H1 (cell line): ENCODE results near the gene ACOX1. TPM values are rescaled to one million over a fixed set of nuclear protein-coding genes. Genes with fewer than 3 reads are reported as not detected.

ENCODE experiments used
- CTCF ChIA-PET: fragments of 300-600 bp; sonication (Branson Sonifier 250); formaldehyde crosslinking; loops from one replicate; lab custom pipeline; 2021; ENCODE audit not compliant: partially characterized antibody; lab: Charles Lee
- POLR2A ChIA-PET: fragments of 300-600 bp; sonication (Branson Sonifier 250); formaldehyde crosslinking; loops from one replicate; lab custom pipeline; 2021; ENCODE audit warnings: inconsistent platforms; ENCODE audit not compliant: partially characterized antibody; lab: Charles Lee
- DNase-seq, 2 experiments: peaks; one replicate each; pipeline versions ENCODE4 v3.0.0 to v3.0.0-alpha.2; 2010 to 2022; ENCODE audit warnings: low spot score in 2 of 2, low read depth in 1 of 2, mixed read lengths in 1 of 2
- FAIRE-seq: peaks from 2 replicates; lab custom pipeline; 2011; peaks lifted over from hg19 to GRCh38; lab: Jason Lieb, UNC
- H2AFZ ChIP-seq: 2 replicates; pipeline ENCODE4 v1.8.1; 2012; ENCODE audit warnings: low read length, inconsistent platforms
- H2AK5ac ChIP-seq: 2 replicates; pipeline ENCODE4 v1.6.1; 2013; ENCODE audit warnings: low read depth, low read length
- H2BK120ac ChIP-seq: replicated peaks from 2 replicates; pipeline ENCODE3; 2013; ENCODE audit warnings: low read depth, low read length, inconsistent platforms
- H2BK12ac ChIP-seq: 2 replicates; pipeline ENCODE4 v1.6.1; 2013; ENCODE audit warnings: low read depth, low read length
- H2BK15ac ChIP-seq: 2 replicates; pipeline ENCODE4 v1.6.1; 2013; ENCODE audit warnings: low read length
- H2BK20ac ChIP-seq: 2 replicates; pipeline ENCODE4 v1.6.1; 2013; ENCODE audit warnings: low read length
- H2BK5ac ChIP-seq: 2 replicates; pipeline ENCODE4 v1.6.1; 2013; ENCODE audit warnings: low read depth, low read length
- H3K14ac ChIP-seq: 2 replicates; pipeline ENCODE4 v1.6.1; 2013; ENCODE audit warnings: inconsistent platforms; ENCODE audit not compliant: insufficient read length
- H3K18ac ChIP-seq: 2 replicates; pipeline ENCODE4 v1.6.1; 2013; ENCODE audit warnings: low read length; ENCODE audit errors: extremely low read depth
- H3K23ac ChIP-seq: 2 replicates; pipeline ENCODE4 v1.6.1; 2013; ENCODE audit warnings: inconsistent platforms; ENCODE audit not compliant: insufficient read length
- H3K23me2 ChIP-seq: 2 replicates; pipeline ENCODE4 v1.6.1; 2013; ENCODE audit warnings: low read depth, low read length
- H3K27ac ChIP-seq: 2 replicates; pipeline ENCODE4 v1.6.1; 2011; ENCODE audit warnings: low read depth, low read length, inconsistent platforms
- H3K27me3 ChIP-seq, 4 experiments: replicated peaks in 1 of 4; 1 replicate in 1 of 4; 2 replicates in 3 of 4; pipeline versions ENCODE4 v1.6.1 to v1.8.1; 2011 to 2013; ENCODE audit warnings: low read length in 3 of 4, mild to moderate bottlenecking in 3 of 4, inconsistent platforms in 2 of 4, mixed read lengths in 2 of 4, moderate library complexity in 1 of 4; ENCODE audit not compliant: control insufficient read depth in 3 of 4, insufficient read depth in 3 of 4; ENCODE audit errors: extremely low read depth in 1 of 4
- H3K36me3 ChIP-seq, 4 experiments: 2 replicates each; pipeline versions ENCODE4 v1.6.1 to v1.8.1; 2011 to 2013; ENCODE audit warnings: mild to moderate bottlenecking in 4 of 4, low read length in 3 of 4, moderate library complexity in 2 of 4, control low read depth in 1 of 4, inconsistent platforms in 1 of 4; ENCODE audit not compliant: insufficient read depth in 4 of 4, control insufficient read depth in 2 of 4
- H3K4ac ChIP-seq: replicated peaks from 2 replicates; pipeline ENCODE3; 2013; ENCODE audit warnings: low read length, low read depth, mixed read lengths, inconsistent platforms; ENCODE audit not compliant: insufficient read length
- H3K4me1 ChIP-seq, 4 experiments: replicated peaks in 1 of 4; 1 replicate in 1 of 4; 2 replicates in 3 of 4; pipeline versions ENCODE4 v1.6.1 to v1.8.1; 2011 to 2013; ENCODE audit warnings: low read length in 3 of 4, inconsistent platforms in 2 of 4, mixed read lengths in 1 of 4; ENCODE audit not compliant: insufficient read depth in 4 of 4, control insufficient read depth in 3 of 4
- H3K4me2 ChIP-seq, 2 experiments: 2 replicates each; pipeline versions ENCODE4 v1.6.1 to v1.8.1; 2011 to 2013; ENCODE audit warnings: low read depth in 2 of 2, low read length in 2 of 2, control low read depth in 1 of 2, inconsistent platforms in 1 of 2, mild to moderate bottlenecking in 1 of 2; ENCODE audit not compliant: insufficient read depth in 1 of 2
- H3K4me3 ChIP-seq, 4 experiments: fragments of 200-600, 300-600 bp in 1 of 4; sonication (generic), shearing (Covaris generic), sonication (Bioruptor Twin) in 1 of 4; 2 replicates each; pipeline versions ENCODE4 v1.5.1 to v1.8.1; 2011 to 2016; ENCODE audit warnings: low read length in 4 of 4, low read depth in 3 of 4, control low read depth in 2 of 4, inconsistent platforms in 2 of 4, mild to moderate bottlenecking in 2 of 4, mixed read lengths in 1 of 4, moderate library complexity in 1 of 4; ENCODE audit not compliant: insufficient read depth in 2 of 4; ENCODE audit errors: extremely low read depth in 1 of 4
- H3K56ac ChIP-seq: replicated peaks from 2 replicates; pipeline ENCODE3; 2013; ENCODE audit warnings: low read depth, mild to moderate bottlenecking, mixed read lengths, low read length, inconsistent platforms; ENCODE audit not compliant: insufficient read length
- H3K79me1 ChIP-seq: 2 replicates; pipeline ENCODE4 v1.6.1; 2013; ENCODE audit warnings: low read depth, low read length, control low read depth
- H3K79me2 ChIP-seq, 2 experiments: 2 replicates each; pipeline versions ENCODE4 v1.6.1 to v1.8.1; 2012 to 2013; ENCODE audit warnings: low read length in 2 of 2, mild to moderate bottlenecking in 2 of 2, inconsistent platforms in 1 of 2; ENCODE audit not compliant: insufficient read depth in 2 of 2, control insufficient read depth in 1 of 2
- H3K9ac ChIP-seq, 4 experiments: replicated peaks in 1 of 4; 1 replicate in 1 of 4; 2 replicates in 3 of 4; pipeline versions ENCODE4 v1.6.1 to v1.8.1; 2011 to 2013; ENCODE audit warnings: low read depth in 3 of 4, low read length in 3 of 4, control low read depth in 2 of 4, mild to moderate bottlenecking in 2 of 4, moderate library complexity in 2 of 4, inconsistent platforms in 1 of 4; ENCODE audit errors: extremely low read depth in 1 of 4
- H3K9me3 ChIP-seq, 2 experiments: 2 replicates each; pipeline versions ENCODE4 v1.6.1 to v1.8.1; 2012 to 2013; ENCODE audit warnings: mild to moderate bottlenecking in 2 of 2, moderate library complexity in 2 of 2, control low read depth in 1 of 2, inconsistent platforms in 1 of 2, low read depth in 1 of 2, low read length in 1 of 2, mixed read lengths in 1 of 2; ENCODE audit not compliant: insufficient read depth in 2 of 2
- H4K20me1 ChIP-seq, 2 experiments: replicated peaks in 1 of 2; 2 replicates each; pipeline versions ENCODE3 to v1.8.1; 2011 to 2013; ENCODE audit warnings: inconsistent platforms in 2 of 2, low read length in 2 of 2, mild to moderate bottlenecking in 1 of 2; ENCODE audit not compliant: insufficient read depth in 2 of 2, control insufficient read depth in 1 of 2
- H4K5ac ChIP-seq: 2 replicates; pipeline ENCODE4 v1.6.1; 2013; ENCODE audit warnings: low read length, low read depth, mixed read lengths, inconsistent platforms; ENCODE audit not compliant: insufficient read length
- H4K8ac ChIP-seq: 2 replicates; pipeline ENCODE4 v1.8.0; 2013; ENCODE audit warnings: mild to moderate bottlenecking, moderate library complexity, low read length, inconsistent platforms; ENCODE audit not compliant: insufficient read depth; ENCODE audit errors: extremely low read depth
- H4K91ac ChIP-seq: replicated peaks from 2 replicates; pipeline ENCODE3; 2013; ENCODE audit warnings: low read length, mixed read lengths, inconsistent platforms; ENCODE audit not compliant: insufficient read length
- BRCA1 ChIP-seq: IDR thresholded peaks from 2 replicates; pipeline ENCODE4 v1.6.1; 2012; ENCODE audit warnings: low read depth, low read length, improper control_type of control experiment
- FOSL1 ChIP-seq: IDR thresholded peaks from 2 replicates; pipeline ENCODE4 v1.6.1; 2011; ENCODE audit warnings: mild to moderate bottlenecking, low read depth, low read length, moderate library complexity; ENCODE audit not compliant: insufficient read depth
- WGBS, 2 experiments: shearing (Covaris generic) in 1 of 2; methylation state at CpG; one replicate each; pipeline versions ENCODE4 v1.1.6 to v1.1.7; 2013 to 2015; ENCODE audit warnings: low lambda C conversion rate in 2 of 2, mixed read lengths in 2 of 2, inconsistent platforms in 1 of 2, low coverage in 1 of 2, missing lambda C conversion rate in 1 of 2; ENCODE audit not compliant: insufficient replicate concordance in 2 of 2, insufficient coverage in 1 of 2, insufficient read length in 1 of 2; ENCODE audit errors: extremely low coverage in 1 of 2, missing lambda C conversion rate in 1 of 2; 5-methylcytosine and 5-hydroxymethylcytosine counted together
- polyA plus RNA-seq, 7 experiments: library from polyadenylated mRNA; depleted of rRNA in 3 of 7; stranded (reverse) in 5 of 7; unstranded in 2 of 7; fragments of >200 nt in 5 of 7; fragments of 200-250 nt in 2 of 7; gene quantifications; 1 replicate in 5 of 7; 2 replicates in 1 of 7; 4 replicates in 1 of 7; pipeline versions ENCODE4 v1.2.1 to v1.2.3, GENCODE V29; 2011 to 2013; ENCODE audit warnings: missing spikeins in 2 of 7, mixed read lengths in 2 of 7
- total RNA-seq: library from RNA; stranded (reverse); fragmentation: NEBNext Ultra II Directional; extraction: Animal tissue kit (Norgen Biotek cat#: 25700); gene quantifications from 2 replicates; pipeline ENCODE4 v1.2.1, GENCODE V29; 2021

ACOX1 gene
- total and polyA plus RNA-seq, 2 of the 8 experiments (the other 6 are each of a cell fraction or from before 2014, with no cell fraction given) = 10.5 to 30.4 TPM

DNA sequence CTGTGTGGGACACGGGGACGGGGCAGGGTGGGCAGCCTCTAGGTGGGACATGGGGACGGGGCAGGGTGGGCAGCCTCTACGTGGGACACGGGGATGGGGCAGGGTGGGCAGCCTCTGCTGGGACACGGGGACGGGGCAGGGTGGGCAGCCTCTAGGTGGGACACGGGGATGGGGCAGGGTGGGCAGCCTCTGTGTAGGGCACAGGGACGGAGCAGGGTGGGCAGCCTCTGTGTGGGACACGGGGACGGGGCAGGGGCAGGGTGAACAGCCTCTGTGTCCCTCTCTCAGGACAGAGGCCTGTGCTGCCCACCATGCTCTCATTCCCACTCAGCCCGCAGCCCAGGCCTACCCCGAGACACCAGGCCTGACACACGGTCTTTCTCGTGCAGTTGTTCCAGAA lies 57.4 kb downstream of the ACOX1 start:
- Histone ChIP-seq H2AFZ (no peak overlapping the region), H2AK5ac (no peak overlapping the region), H2BK15ac (no peak overlapping the region), H4K91ac (no peak overlapping the region), H3K27ac (no peak overlapping the region), H3K14ac (no peak overlapping the region), H3K23me2 (no peaks in the 10 kb centered on the region), H2BK120ac (no peak overlapping the region), H3K36me3 (peaks cover 0 to 8% (median 5%) of the 10 kb centered on the region in 4 experiments; a peak in 3 of 8 replicates), H3K4me3 (no peak overlapping the region), H3K4me2 (no peak overlapping the region), H4K8ac (no peak overlapping the region), H3K23ac (no peak overlapping the region), H3K4ac (no peak overlapping the region), H2BK12ac (no peak overlapping the region), H3K18ac (no peak overlapping the region), H3K4me1 (no peaks in the 10 kb centered on the region), H3K9ac (no peak overlapping the region), H3K79me1 (no peaks in the 10 kb centered on the region), H2BK20ac (no peak overlapping the region), H4K5ac (no peak overlapping the region), H3K27me3 (no peaks in the 10 kb centered on the region), H4K20me1 (no peaks in the 10 kb centered on the region), H3K9me3 (no peaks in the 10 kb centered on the region), H3K79me2 (no peaks in the 10 kb centered on the region), H2BK5ac (no peak overlapping the region), H3K56ac (no peak overlapping the region)
- 91% methylated on average over 5 of the region's 15 CpGs; no CpG with 5 or more reads in 1 of the 2 experiments for WGBS, 2 experiments
- ChIA-PET POLR2A (interaction anchor here (0.6 to 2.7 kb wide), 3 partner anchors 17 to 865 kb away, joined by 3 to 9 read pairs (median 8); partner anchors contain the start of gene MRPL38), CTCF (interaction anchor here (0.8 to 51.3 kb wide), 7 partner anchors 9 to 87 kb away, joined by 3 to 885 read pairs (median 4); partner anchors contain the start of genes CDK3 and MRPL38)
- no peak for FAIRE-seq
- no peak for DNase-seq
- TF ChIP-seq FOSL1 (no peak), BRCA1 (no peak)
